ENCODE data around the gene KRTAP12-3.

- TF ChIP-seq CTCF (IDR thresholded peaks at IDR 0.05; ENCODE audit: low read depth, low read length, missing input control) (no peak), RAD21 (IDR thresholded peaks at IDR 0.05) (no peak), MAX (IDR thresholded peaks at IDR 0.05) (no peak), GABPA (IDR thresholded peaks at IDR 0.05 in 1 of 2, conservative IDR thresholded peaks at IDR 0.05 in 1 of 2) (no peak), SP1 (IDR thresholded peaks at IDR 0.05) (no peak), TAF1 (conservative IDR thresholded peaks at IDR 0.05) (no peak), HNF4G (IDR thresholded peaks at IDR 0.05) (no peak), ZBTB33 (IDR thresholded peaks at IDR 0.05) (no peak), JUND (IDR thresholded peaks at IDR 0.05) (no peak), EGR1 (IDR thresholded peaks at IDR 0.05; ENCODE audit: low read depth in 2 of 2) (no peak), ATF3 (IDR thresholded peaks at IDR 0.05) (no peak), REST (IDR thresholded peaks at IDR 0.05) (no peak)
Observed at GRCh38 chr21:44702973-44703730, 45.4 kb downstream of the KRTAP12-3 start.

Data from liver (tissue), 3 donors.